HL-60 (cell line): ENCODE results near the gene CACNA1S.

Experiments used
- DNase-seq, 2 experiments: peaks; one replicate each; pipeline ENCODE4 v3.0.0-alpha.2; 2010 to 2020; ENCODE audit warnings: low read depth in 1 of 2, low spot score in 1 of 2
- H3K27ac ChIP-seq: fragments of 250-450 bp; sonication (Bioruptor Pico); replicated peaks from 2 replicates; pipeline ENCODE4 v1.5.1; 2020; ENCODE audit warnings: mild to moderate bottlenecking, moderate library complexity
- H3K27me3 ChIP-seq: fragments of 250-450 bp; sonication (Bioruptor Pico); 2 replicates; pipeline ENCODE4 v1.5.1; 2021; ENCODE audit warnings: mild to moderate bottlenecking, moderate library complexity; ENCODE audit not compliant: insufficient read depth, poor library complexity, severe bottlenecking
- H3K4me3 ChIP-seq: replicated peaks from 2 replicates; pipeline ENCODE4 v1.5.1; 2011; ENCODE audit warnings: mild to moderate bottlenecking, control low read depth, low read length; ENCODE audit not compliant: insufficient read depth
- GABPA ChIP-seq: IDR thresholded peaks from 2 replicates; pipeline ENCODE4 v1.6.1; 2012; ENCODE audit warnings: low read depth
- POLR2AphosphoS5 ChIP-seq: IDR thresholded peaks from 2 replicates; pipeline ENCODE4 v1.6.1; 2012; ENCODE audit warnings: low read depth
- SPI1 ChIP-seq: IDR thresholded peaks from 2 replicates; pipeline ENCODE4 v1.6.1; 2012; ENCODE audit warnings: low read depth, mild to moderate bottlenecking, borderline replicate concordance
- TF ChIP-seq, protein P1 (sequence below): IDR thresholded peaks from one replicate; pipeline ENCODE4 v1.5.1; 2011; ENCODE audit warnings: low read length, control low read depth, inconsistent platforms; ENCODE audit not compliant: insufficient read depth
- TF ChIP-seq, protein P2 (sequence below): IDR thresholded peaks from 2 replicates; pipeline ENCODE4 v1.6.1; 2012; ENCODE audit warnings: low read depth; ENCODE audit not compliant: insufficient replicate concordance

Gene CACNA1S

DNA sequence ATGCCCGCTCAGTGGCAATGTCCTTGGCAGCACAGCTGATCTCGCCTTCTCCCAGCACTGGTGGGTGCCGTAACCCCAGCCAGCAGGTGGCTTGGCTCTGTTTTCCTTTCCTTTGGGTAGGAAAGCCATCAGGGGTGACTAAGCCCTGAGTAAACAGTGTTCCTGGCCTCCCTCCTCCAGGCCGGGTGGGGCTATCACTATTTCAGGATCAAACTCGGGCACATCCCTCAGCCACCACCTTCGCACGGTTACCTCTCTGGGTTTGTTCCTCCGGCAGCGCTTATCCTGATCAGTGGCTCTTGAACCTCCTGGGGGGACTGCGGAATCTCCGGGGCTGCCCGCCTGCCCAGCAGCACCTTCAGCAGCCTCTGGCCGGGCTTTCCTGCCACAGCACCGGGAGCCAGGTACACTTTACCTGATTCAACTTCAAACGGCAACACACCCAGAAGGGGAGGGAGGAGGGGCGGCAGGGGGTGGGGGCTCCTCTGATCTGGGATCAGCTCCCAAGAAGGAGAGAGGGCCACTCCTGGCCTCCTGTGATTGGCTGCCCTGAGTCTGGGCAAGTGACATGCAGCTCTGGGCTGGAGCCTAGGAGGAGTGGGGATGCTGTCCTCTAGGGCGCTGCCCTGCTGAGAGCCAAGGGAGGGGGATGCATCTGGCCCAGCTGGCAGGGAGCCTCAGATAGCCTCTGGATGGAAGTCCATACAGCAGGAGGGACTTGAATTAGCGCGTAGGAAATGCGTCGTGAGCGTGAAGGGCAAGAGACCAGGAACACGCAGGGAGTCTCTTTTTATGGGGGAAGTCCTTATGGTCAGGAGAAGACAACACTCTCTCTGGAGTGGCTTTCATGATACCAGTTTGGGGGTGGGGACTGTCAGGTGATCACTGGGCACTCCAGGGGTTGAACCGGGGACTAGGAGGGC lies 14.9 kb upstream of the CACNA1S start, which contains the start of gene ASCL5:
TSS of gene ASCL5 (minus strand) at position 353 of the 923 bp plus-strand sequence. CDS start 11,812 bp downstream, outside the sequence.
- TF ChIP-seq, protein P1, sequence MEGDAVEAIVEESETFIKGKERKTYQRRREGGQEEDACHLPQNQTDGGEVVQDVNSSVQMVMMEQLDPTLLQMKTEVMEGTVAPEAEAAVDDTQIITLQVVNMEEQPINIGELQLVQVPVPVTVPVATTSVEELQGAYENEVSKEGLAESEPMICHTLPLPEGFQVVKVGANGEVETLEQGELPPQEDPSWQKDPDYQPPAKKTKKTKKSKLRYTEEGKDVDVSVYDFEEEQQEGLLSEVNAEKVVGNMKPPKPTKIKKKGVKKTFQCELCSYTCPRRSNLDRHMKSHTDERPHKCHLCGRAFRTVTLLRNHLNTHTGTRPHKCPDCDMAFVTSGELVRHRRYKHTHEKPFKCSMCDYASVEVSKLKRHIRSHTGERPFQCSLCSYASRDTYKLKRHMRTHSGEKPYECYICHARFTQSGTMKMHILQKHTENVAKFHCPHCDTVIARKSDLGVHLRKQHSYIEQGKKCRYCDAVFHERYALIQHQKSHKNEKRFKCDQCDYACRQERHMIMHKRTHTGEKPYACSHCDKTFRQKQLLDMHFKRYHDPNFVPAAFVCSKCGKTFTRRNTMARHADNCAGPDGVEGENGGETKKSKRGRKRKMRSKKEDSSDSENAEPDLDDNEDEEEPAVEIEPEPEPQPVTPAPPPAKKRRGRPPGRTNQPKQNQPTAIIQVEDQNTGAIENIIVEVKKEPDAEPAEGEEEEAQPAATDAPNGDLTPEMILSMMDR = no peak
- TF ChIP-seq, protein P2, sequence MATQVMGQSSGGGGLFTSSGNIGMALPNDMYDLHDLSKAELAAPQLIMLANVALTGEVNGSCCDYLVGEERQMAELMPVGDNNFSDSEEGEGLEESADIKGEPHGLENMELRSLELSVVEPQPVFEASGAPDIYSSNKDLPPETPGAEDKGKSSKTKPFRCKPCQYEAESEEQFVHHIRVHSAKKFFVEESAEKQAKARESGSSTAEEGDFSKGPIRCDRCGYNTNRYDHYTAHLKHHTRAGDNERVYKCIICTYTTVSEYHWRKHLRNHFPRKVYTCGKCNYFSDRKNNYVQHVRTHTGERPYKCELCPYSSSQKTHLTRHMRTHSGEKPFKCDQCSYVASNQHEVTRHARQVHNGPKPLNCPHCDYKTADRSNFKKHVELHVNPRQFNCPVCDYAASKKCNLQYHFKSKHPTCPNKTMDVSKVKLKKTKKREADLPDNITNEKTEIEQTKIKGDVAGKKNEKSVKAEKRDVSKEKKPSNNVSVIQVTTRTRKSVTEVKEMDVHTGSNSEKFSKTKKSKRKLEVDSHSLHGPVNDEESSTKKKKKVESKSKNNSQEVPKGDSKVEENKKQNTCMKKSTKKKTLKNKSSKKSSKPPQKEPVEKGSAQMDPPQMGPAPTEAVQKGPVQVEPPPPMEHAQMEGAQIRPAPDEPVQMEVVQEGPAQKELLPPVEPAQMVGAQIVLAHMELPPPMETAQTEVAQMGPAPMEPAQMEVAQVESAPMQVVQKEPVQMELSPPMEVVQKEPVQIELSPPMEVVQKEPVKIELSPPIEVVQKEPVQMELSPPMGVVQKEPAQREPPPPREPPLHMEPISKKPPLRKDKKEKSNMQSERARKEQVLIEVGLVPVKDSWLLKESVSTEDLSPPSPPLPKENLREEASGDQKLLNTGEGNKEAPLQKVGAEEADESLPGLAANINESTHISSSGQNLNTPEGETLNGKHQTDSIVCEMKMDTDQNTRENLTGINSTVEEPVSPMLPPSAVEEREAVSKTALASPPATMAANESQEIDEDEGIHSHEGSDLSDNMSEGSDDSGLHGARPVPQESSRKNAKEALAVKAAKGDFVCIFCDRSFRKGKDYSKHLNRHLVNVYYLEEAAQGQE = no peak
- TF ChIP-seq SPI1 (no peak), GABPA (no peak), POLR2AphosphoS5 (no peak)
- Histone ChIP-seq H3K27me3 (no peaks in the 10 kb centered on the region), H3K27ac (no peak within 1 kb of the TSS), H3K4me3 (no peak within 1 kb of the TSS)
- no peak for DNase-seq

DNA sequence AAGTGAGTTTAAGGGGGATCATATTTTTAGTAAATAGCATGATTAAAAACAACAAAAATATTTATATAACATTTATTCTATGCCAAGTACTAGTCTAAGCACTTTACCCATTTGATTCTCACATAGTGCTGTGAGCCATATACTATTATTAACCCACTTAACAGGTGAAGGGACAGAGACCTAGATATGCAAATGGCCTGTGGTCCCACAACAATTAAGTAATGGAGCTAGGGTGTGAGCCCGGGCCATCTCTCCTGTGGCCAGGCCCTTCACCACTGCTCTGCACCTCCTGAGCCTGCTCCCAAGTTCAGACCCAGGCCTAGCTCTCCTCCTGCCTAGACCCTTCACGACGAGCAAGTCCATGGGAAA lies 14.2 kb upstream of the CACNA1S start:
- H3K4me3 ChIP-seq = no peak overlapping the region
- no peaks in the 10 kb centered on the region for H3K27me3 ChIP-seq
- no peak for DNase-seq
- H3K27ac ChIP-seq = no peak overlapping the region
- TF ChIP-seq, protein P2 = no peak

DNA sequence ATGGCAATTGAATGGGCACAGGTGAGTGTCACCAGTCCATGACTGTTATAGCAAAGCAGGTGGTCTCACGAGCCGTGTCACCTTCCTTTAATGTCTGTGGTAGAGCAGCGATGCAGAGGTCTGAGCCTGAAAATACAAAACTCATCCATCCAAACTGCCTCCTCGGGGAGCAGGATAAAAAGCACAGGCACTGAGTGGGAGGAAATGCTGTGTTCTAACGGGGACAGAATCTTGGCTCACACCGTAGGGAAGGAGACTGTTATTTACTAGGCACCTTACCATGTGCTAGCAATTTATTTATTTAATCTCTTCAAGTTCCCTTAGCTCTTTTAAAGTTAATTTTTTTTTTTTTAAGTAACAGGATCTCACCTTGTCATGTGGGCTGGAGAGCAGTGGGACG lies 13.6 kb upstream of the CACNA1S start:
- TF ChIP-seq SPI1 (no peak), GABPA (no peak), POLR2AphosphoS5 (no peak)
- TF ChIP-seq, protein P2 = no peak
- TF ChIP-seq, protein P1 = no peak
- Histone ChIP-seq H3K4me3 (no peak overlapping the region), H3K27me3 (no peaks in the 10 kb centered on the region), H3K27ac (no peak overlapping the region)
- DNase-seq = no peak
